HCT116 (cell line): ENCODE measurements around the gene FXYD6. TPM values are rescaled to one million over a fixed set of nuclear protein-coding genes. Genes with fewer than 3 reads are reported as not detected.

Experiments used
- ATAC-seq: fragments of 200-7000 bp; cut with Tn5 transposase; 2 replicates; pipeline ENCODE4 v1.9.1; 2020; ENCODE audit warnings: mild to moderate bottlenecking, moderate library complexity
- Bru-seq: library from RNA; stranded (reverse); fragments of 400-500 nt; gene quantifications from one replicate; lab custom pipeline; 2021; lab: Mats Ljungman, UMichigan
- BruChase-seq, 2 experiments: library from RNA; stranded (reverse); fragments of 400-500 nt; gene quantifications; one replicate each; lab custom pipeline; 2021; lab: Mats Ljungman, UMichigan
- BruUV-seq: library from RNA; stranded (reverse); fragments of 400-500 nt; replicated peaks from 2 replicates; lab custom pipeline; 2021; lab: Mats Ljungman, UMichigan
- CTCF ChIA-PET: fragments of 300-600 bp; sonication (Branson Sonifier 250); formaldehyde crosslinking; loops from one replicate; lab custom pipeline; 2021; ENCODE audit warnings: antibody characterized with exemption; lab: Charles Lee
- POLR2A ChIA-PET: fragments of 300-600, 350-600 bp; sonication (Branson Sonifier 250); formaldehyde crosslinking; loops from one replicate; lab custom pipeline; 2021; ENCODE audit warnings: antibody characterized with exemption; lab: Charles Lee
- RAD21 ChIA-PET, 2 experiments: fragments of 300-600 bp; sonication (Branson Sonifier 250); formaldehyde crosslinking; loops; one replicate each; lab custom pipeline; 2023; ENCODE audit warnings: low total read pairs in 2 of 2; ENCODE audit not compliant: uncharacterized antibody in 2 of 2, unreplicated experiment in 2 of 2, low non-redundant PET in 1 of 2; lab: Charles Lee
- DNase-seq: peaks from one replicate; pipeline ENCODE4 v3.0.0-alpha.2; 2010; ENCODE audit warnings: low read depth, low spot score
- H2AFZ ChIP-seq: fragments of 200-600 bp; shearing (Covaris generic), sonication (generic); 2 replicates; pipeline ENCODE4 v1.6.1; 2017; ENCODE audit warnings: low read depth, mixed run types, mixed read lengths, antibody characterized with exemption, low read length; ENCODE audit not compliant: poor library complexity, severe bottlenecking
- H3K27ac ChIP-seq: 2 replicates; pipeline ENCODE4 v1.5.1; 2012; ENCODE audit warnings: low read depth, low read length
- H3K27me3 ChIP-seq: fragments of 200-600 bp; sonication (generic); 2 replicates; pipeline ENCODE4 v1.6.1; 2016; ENCODE audit warnings: mixed run types, low read length, mixed read lengths; ENCODE audit not compliant: insufficient read depth
- H3K36me3 ChIP-seq, 2 experiments: fragments of 200-500 bp in 1 of 2; fragments of 200-600 bp in 1 of 2; sonication (Bioruptor generic) in 1 of 2; sonication (generic) in 1 of 2; 2 replicates each; pipeline versions ENCODE4 v1.5.1 to v1.6.1; 2014 to 2016; ENCODE audit warnings: low read length in 2 of 2, inconsistent platforms in 1 of 2, mixed read lengths in 1 of 2, mixed run types in 1 of 2; ENCODE audit not compliant: insufficient read depth in 2 of 2, control insufficient read depth in 1 of 2
- H3K4me1 ChIP-seq, 2 experiments: fragments of 200-600 bp in 1 of 2; sonication (generic) in 1 of 2; 2 replicates each; pipeline versions ENCODE4 v1.5.1 to v1.6.1; 2012 to 2017; ENCODE audit warnings: low read length in 2 of 2, inconsistent platforms in 1 of 2, mild to moderate bottlenecking in 1 of 2, mixed read lengths in 1 of 2, mixed run types in 1 of 2, moderate library complexity in 1 of 2; ENCODE audit not compliant: insufficient read depth in 2 of 2, control insufficient read depth in 1 of 2
- H3K4me2 ChIP-seq: fragments of 200-600 bp; sonication (generic); 2 replicates; pipeline ENCODE4 v1.6.1; 2017; ENCODE audit warnings: mixed run types, low read length, mixed read lengths
- H3K4me3 ChIP-seq, 2 experiments: fragments of 200-600 bp in 1 of 2; sonication (generic) in 1 of 2; replicated peaks in 1 of 2; 2 replicates each; pipeline ENCODE4 v1.5.1; 2011 to 2016; ENCODE audit warnings: low read length in 2 of 2, control low read depth in 1 of 2, low read depth in 1 of 2, mild to moderate bottlenecking in 1 of 2, mixed read lengths in 1 of 2, mixed run types in 1 of 2
- H3K79me2 ChIP-seq: fragments of 200-600 bp; sonication (generic); 2 replicates; pipeline ENCODE4 v1.6.1; 2017; ENCODE audit warnings: mild to moderate bottlenecking, mixed run types, low read length, moderate library complexity, mixed read lengths; ENCODE audit not compliant: insufficient read depth
- H3K9ac ChIP-seq: fragments of 200-600 bp; sonication (generic); 2 replicates; pipeline ENCODE4 v1.6.1; 2016; ENCODE audit warnings: low read length, mixed read lengths
- H3K9me2 ChIP-seq: fragments of 200-600 bp; sonication (generic), shearing (Covaris generic); 2 replicates; pipeline ENCODE4 v1.6.1; 2017; ENCODE audit warnings: mixed run types, mild to moderate bottlenecking, moderate library complexity; ENCODE audit not compliant: insufficient read depth
- H3K9me3 ChIP-seq, 2 experiments: fragments of 200-500 bp in 1 of 2; fragments of 200-600 bp in 1 of 2; sonication (Bioruptor generic) in 1 of 2; sonication (generic) in 1 of 2; 2 replicates each; pipeline ENCODE4 v1.6.1; 2014 to 2017; ENCODE audit warnings: low read length in 2 of 2, mixed read lengths in 2 of 2, inconsistent platforms in 1 of 2, low read depth in 1 of 2, mild to moderate bottlenecking in 1 of 2, mixed run types in 1 of 2, moderate library complexity in 1 of 2; ENCODE audit not compliant: control insufficient read depth in 1 of 2, insufficient read depth in 1 of 2
- H4K20me1 ChIP-seq: fragments of 200-600 bp; sonication (generic), shearing (Covaris generic); 2 replicates; pipeline ENCODE4 v1.6.1; 2017; ENCODE audit warnings: mixed run types, mild to moderate bottlenecking, moderate library complexity; ENCODE audit not compliant: insufficient read depth
- ATF3 ChIP-seq: IDR thresholded peaks from 2 replicates; pipeline ENCODE4 v1.6.1; 2012
- CEBPB ChIP-seq: IDR thresholded peaks from 2 replicates; pipeline ENCODE4 v1.6.1; 2012; ENCODE audit warnings: low read depth
- CTCF ChIP-seq, 3 experiments: fragments of 200-600 bp in 1 of 3; sonication (generic) in 1 of 3; IDR thresholded peaks in 2 of 3; conservative IDR thresholded peaks in 1 of 3; 2 replicates each; pipeline ENCODE4 v1.5.1; 2012 to 2017; ENCODE audit warnings: low read depth in 2 of 3, low read length in 2 of 3, antibody characterized with exemption in 1 of 3, borderline replicate concordance in 1 of 3, control low read depth in 1 of 3, mild to moderate bottlenecking in 1 of 3, mixed read lengths in 1 of 3, mixed run types in 1 of 3, moderate library complexity in 1 of 3; ENCODE audit not compliant: insufficient read depth in 1 of 3
- ELF1 ChIP-seq: IDR thresholded peaks from 2 replicates; pipeline ENCODE4 v1.6.1; 2012; ENCODE audit warnings: low read depth, borderline replicate concordance
- EZH2phosphoT487 ChIP-seq: fragments of 200-600 bp; IDR thresholded peaks from 2 replicates; pipeline ENCODE4 v1.6.1; 2018; ENCODE audit warnings: antibody characterized with exemption, borderline replicate concordance
- FOSL1 ChIP-seq: IDR thresholded peaks from 2 replicates; pipeline ENCODE4 v1.6.1; 2012; ENCODE audit warnings: low read depth
- JUND ChIP-seq: IDR thresholded peaks from 2 replicates; pipeline ENCODE4 v1.6.1; 2012
- MAX ChIP-seq: IDR thresholded peaks from 2 replicates; pipeline ENCODE4 v1.6.1; 2012
- POLR2A ChIP-seq: IDR thresholded peaks from 2 replicates; pipeline ENCODE4 v1.7.0; 2011; ENCODE audit warnings: borderline replicate concordance; ENCODE audit not compliant: insufficient read depth, insufficient read length; ENCODE audit errors: extremely low read depth
- POLR2AphosphoS5 ChIP-seq: IDR thresholded peaks from 2 replicates; pipeline ENCODE4 v1.6.1; 2011; ENCODE audit warnings: mild to moderate bottlenecking, low read depth, low read length, moderate library complexity
- REST ChIP-seq: IDR thresholded peaks from 2 replicates; pipeline ENCODE4 v1.6.1; 2012; ENCODE audit warnings: low read depth
- YY1 ChIP-seq: IDR thresholded peaks from 2 replicates; pipeline ENCODE4 v1.6.1; 2011; ENCODE audit warnings: low read length, low read depth, moderate library complexity, mild to moderate bottlenecking; ENCODE audit not compliant: insufficient replicate concordance; ENCODE audit errors: extremely low read depth
- ZFX ChIP-seq: fragments of 450-650 bp; IDR thresholded peaks from 2 replicates; pipeline ENCODE4 v1.6.1; 2017
- ZNF274 ChIP-seq: fragments of 200-500 bp; sonication (Bioruptor generic); IDR thresholded peaks from 2 replicates; pipeline ENCODE4 v1.6.1; 2014; ENCODE audit warnings: mild to moderate bottlenecking, low read depth, low read length, inconsistent platforms
- intact Hi-C: fragments of 100-400 bp; cut with micrococcal nuclease; formaldehyde crosslinking; loops from 2 replicates; pipeline ENCODE4 v1.10.0; 2022
- long read RNA-seq: library from polyadenylated mRNA; unstranded; transcript quantifications from one replicate; pipeline ENCODE4 v2.0.0, GENCODE V29; 2021; ENCODE audit not compliant: unreplicated experiment
- polyA plus RNA-seq: library from polyadenylated mRNA; unstranded; fragments of >200 nt; gene quantifications from 2 replicates; pipeline ENCODE4 v1.2.1, GENCODE V29; 2012; ENCODE audit warnings: missing spikeins
- total RNA-seq: library from RNA; stranded (reverse); gene quantifications from one replicate; pipeline ENCODE4 v1.2.1, GENCODE V29; 2021; ENCODE audit not compliant: unreplicated experiment

FXYD6 gene
- total RNA-seq (2.5 TPM), Bru-seq, nascent RNA (percentile 17 among the genes with signal in this experiment), BruChase-seq, experiment 1, labeled RNA remaining after a 6-hour chase (percentile 39 among the genes with signal in this experiment), BruChase-seq, experiment 2, labeled RNA remaining after a 2-hour chase (percentile 31 among the genes with signal in this experiment)
- polyA plus RNA-seq: 2.3 and 3.1 TPM in 2 replicates
- long read RNA-seq, partial matches to known transcripts: 0 of 4 reads
- long read RNA-seq, other reads (novel, unspliced or antisense): 4 of 4 reads

GRCh38 chr11:117876341-117877119, at the start of gene FXYD6:
Gene FXYD6, minus strand, starts transcription at chr11:117876658. Its CDS starts 33,882 bp downstream, at chr11:117842776.
- H3K27me3 ChIP-seq: peaks cover 61% of the 10 kb centered on the region; the same call in 1 of the 2 replicates
- no TSS peak for BruUV-seq
- no peak within 1 kb of the TSS for H3K27ac ChIP-seq
- no peaks in the 10 kb centered on the region for H3K36me3 ChIP-seq
- no peaks in the 10 kb centered on the region for H4K20me1 ChIP-seq
- POLR2A ChIA-PET: interaction anchor here (1.5 kb wide), 1 partner anchor 31 kb away, joined by 7 read pairs; no protein-coding TSS in a partner anchor
- H3K79me2 ChIP-seq: no peaks in the 10 kb centered on the region
- H3K4me1 ChIP-seq: peaks cover 0 to 8% of the 10 kb centered on the region in 2 experiments; a peak in 3 of 4 replicates
- H3K9me2 ChIP-seq: no peaks in the 10 kb centered on the region
- H3K4me3 ChIP-seq: peak within 1 kb of the TSS; percentile 42 to 55
- no peaks in the 10 kb centered on the region for H3K9me3 ChIP-seq
- RAD21 ChIA-PET: no interaction called here
- DNase-seq (no peak), ATAC-seq (peak; percentile 62)
- no peak for TF ChIP-seq ELF1
- TF ChIP-seq JUND: no peak
- TF ChIP-seq CEBPB: no peak
- TF ChIP-seq POLR2A: no peak
- TF ChIP-seq POLR2AphosphoS5: no peak
- no peak for TF ChIP-seq YY1
- TF ChIP-seq MAX: no peak
- no peak for TF ChIP-seq EZH2phosphoT487
- no peak for TF ChIP-seq ATF3
- no peak for TF ChIP-seq REST
- TF ChIP-seq ZFX: no peak
- TF ChIP-seq ZNF274: no peak
- TF ChIP-seq CTCF (IDR thresholded peaks at IDR 0.05 in 2 of 3, conservative IDR thresholded peaks at IDR 0.05 in 1 of 3; ENCODE audit: borderline replicate concordance in 1 of 3, insufficient read depth in 1 of 3, low read depth in 2 of 3, low read length in 2 of 3): no peak
- no peak for TF ChIP-seq FOSL1
- CTCF ChIA-PET: interaction anchor here (1.6 kb wide), 1 partner anchor 28 kb away, joined by 5 read pairs; no protein-coding TSS in a partner anchor
- peak within 1 kb of the TSS; percentile 45; the same call in 1 of the 2 replicates for H3K9ac ChIP-seq
- H2AFZ ChIP-seq: peak within 1 kb of the TSS; percentile 69
- intact Hi-C loops: no loop called here
- H3K4me2 ChIP-seq: peak within 1 kb of the TSS; percentile 79
